ENCODE data around the gene MED27. TPM values are rescaled to one million over a fixed set of nuclear protein-coding genes. Genes with fewer than 3 reads are reported as not detected.

Gene MED27
- total and polyA plus RNA-seq, 2 of the 13 experiments (the other 11 are each of a cell fraction or from before 2014, with no cell fraction given), result 16.9 to 19.0 TPM

- no TSS peak for BruUV-seq (replicated peaks)
- Histone ChIP-seq H3K36me3 (replicated peaks in 1 of 2; ENCODE audit: control insufficient read depth in 1 of 2, insufficient read depth in 2 of 2, low read length in 2 of 2) (no peaks in the 10 kb centered on the region; a peak in 1 of 5 replicates), H3K9me3 (ENCODE audit: low read length) (no peaks in the 10 kb centered on the region), H2AFZ (ENCODE audit: low read length) (no peak overlapping the region), H4K20me1 (ENCODE audit: insufficient read depth, low read length) (peaks cover 6% of the 10 kb centered on the region), H3K9ac (ENCODE audit: insufficient read depth, low read depth, low read length) (no peak overlapping the region), H3K27ac (ENCODE audit: extremely low read length, insufficient read depth, low read length) (no peak overlapping the region), H3K4me2 (ENCODE audit: low read depth, low read length) (no peak overlapping the region), H3K4me1 (ENCODE audit: insufficient read depth, low read length) (peaks cover 8% of the 10 kb centered on the region), H3K4me3 (replicated peaks in 1 of 3; ENCODE audit: insufficient read depth in 1 of 3, low read depth in 2 of 3, low read length in 3 of 3) (no peak overlapping the region), H3K27me3 (ENCODE audit: control insufficient read depth in 1 of 2, insufficient read depth in 2 of 2, low read length in 2 of 2) (no peaks in the 10 kb centered on the region), H3K79me2 (ENCODE audit: insufficient read depth, low read length) (no peaks in the 10 kb centered on the region)
- over 99% methylated on average over 6 of the region's 6 CpGs for WGBS (ENCODE audit: low lambda C conversion rate)
- TF ChIP-seq NFE2L2 (IDR thresholded peaks at IDR 0.05; ENCODE audit: low read length) (peak; percentile 61), GMEB1 (CRISPR knock-in tag; IDR thresholded peaks at IDR 0.05; ENCODE audit: borderline replicate concordance) (no peak), FOXK1 (CRISPR knock-in tag; IDR thresholded peaks at IDR 0.05; ENCODE audit: borderline replicate concordance, low read depth) (no peak), ARNTL (CRISPR knock-in tag; IDR thresholded peaks at IDR 0.05) (no peak), ZNF468 (CRISPR knock-in tag; IDR thresholded peaks at IDR 0.05) (no peak)
- CTCF ChIA-PET (ENCODE audit: low intra/inter-chr PET ratio, low total read pairs), result no interaction called here
- POLR2A ChIA-PET, result no interaction called here
- in situ Hi-C loops (cut with HindIII; ENCODE audit: extremely low pct_ligation_motif_present, low pct_unique_long_range_greater_than_20kb), result no loop called here
- intact Hi-C loops (cut with micrococcal nuclease; ENCODE audit: unreplicated experiment), result no loop called here
- FAIRE-seq, result no peak
- no peak for DNase-seq (ENCODE audit: low spot score)
- no peak for ATAC-seq
These were observed 73.8 kb downstream of the MED27 start for GRCh38 chr9:132005899-132006298.

- 94% methylated on average over 5 of the region's 5 CpGs for WGBS (ENCODE audit: low lambda C conversion rate)
- no peak for DNase-seq (ENCODE audit: low spot score)
- Histone ChIP-seq H3K79me2 (ENCODE audit: insufficient read depth, low read length) (no peaks in the 10 kb centered on the region), H3K4me1 (ENCODE audit: insufficient read depth, low read length) (peaks cover 3% of the 10 kb centered on the region), H3K9ac (ENCODE audit: insufficient read depth, low read depth, low read length) (no peak overlapping the region), H2AFZ (ENCODE audit: low read length) (no peak overlapping the region), H3K4me3 (replicated peaks in 1 of 3; ENCODE audit: insufficient read depth in 1 of 3, low read depth in 2 of 3, low read length in 3 of 3) (no peak overlapping the region), H3K27me3 (ENCODE audit: control insufficient read depth in 1 of 2, insufficient read depth in 2 of 2, low read length in 2 of 2) (no peaks in the 10 kb centered on the region), H4K20me1 (ENCODE audit: insufficient read depth, low read length) (peaks cover 6% of the 10 kb centered on the region), H3K27ac (ENCODE audit: extremely low read length, insufficient read depth, low read length) (no peak overlapping the region), H3K4me2 (ENCODE audit: low read depth, low read length) (no peak overlapping the region), H3K9me3 (ENCODE audit: low read length) (no peaks in the 10 kb centered on the region), H3K36me3 (replicated peaks in 1 of 2; ENCODE audit: control insufficient read depth in 1 of 2, insufficient read depth in 2 of 2, low read length in 2 of 2) (no peaks in the 10 kb centered on the region; a peak in 1 of 5 replicates)
- intact Hi-C loops (cut with micrococcal nuclease; ENCODE audit: unreplicated experiment) (no loop called here), in situ Hi-C loops (cut with HindIII; ENCODE audit: extremely low pct_ligation_motif_present, low pct_unique_long_range_greater_than_20kb) (no loop called here)
- no TSS peak for BruUV-seq (replicated peaks)
- no peak for ATAC-seq
- no peak for FAIRE-seq
- POLR2A ChIA-PET, result no interaction called here
- CTCF ChIA-PET (ENCODE audit: low intra/inter-chr PET ratio, low total read pairs), result no interaction called here
- TF ChIP-seq ESRRA (CRISPR knock-in tag; IDR thresholded peaks at IDR 0.05; ENCODE audit: low read depth) (no peak), CBFB (CRISPR knock-in tag; IDR thresholded peaks at IDR 0.05) (no peak), KDM2A (CRISPR knock-in tag; IDR thresholded peaks at IDR 0.05; ENCODE audit: borderline replicate concordance, low read depth) (no peak), JUND (CRISPR knock-in tag; IDR thresholded peaks at IDR 0.05) (no peak), SP1 (IDR thresholded peaks at IDR 0.05) (no peak), SP1 (CRISPR knock-in tag; IDR thresholded peaks at IDR 0.05) (no peak), IRX3 (CRISPR knock-in tag; IDR thresholded peaks at IDR 0.05; ENCODE audit: borderline replicate concordance, low read depth) (no peak), CCAR2 (optimal IDR thresholded peaks at IDR 0.05; ENCODE audit: low read depth, low read length) (no peak), SRSF9 (IDR thresholded peaks at IDR 0.05; ENCODE audit: borderline replicate concordance, insufficient read depth, low read depth, low read length, poor library complexity, severe bottlenecking) (no peak), RCOR2 (CRISPR knock-in tag; IDR thresholded peaks at IDR 0.05) (no peak), SAP130 (CRISPR knock-in tag; IDR thresholded peaks at IDR 0.05; ENCODE audit: low read depth) (no peak)
These were observed 75.3 kb downstream of the MED27 start for GRCh38 chr9:132004323-132004722.
